Measurements from ENCODE around the gene SDK1.
A peak's percentile ranks its signal among the peaks of the same experiment; 100 is the strongest.

Gene SDK1

GRCh38 chr7:3991731-3992231, 690.7 kb downstream of the SDK1 start:
- no peak for ATAC-seq (ENCODE audit: insufficient read depth, low read depth)
- TF ChIP-seq EZH2 (IDR thresholded peaks at IDR 0.05; ENCODE audit: borderline replicate concordance, low read depth, low read length, severe bottlenecking) (no peak), CTCF (IDR thresholded peaks at IDR 0.05; ENCODE audit: borderline replicate concordance, extremely low read depth, low read length, poor library complexity, severe bottlenecking) (no peak)

GRCh38 chr7:3992841-3993240, 691.8 kb downstream of the SDK1 start:
- Histone ChIP-seq H3K4me3 (ENCODE audit: low read depth in 1 of 2, low read length in 2 of 2) (no peak overlapping the region), H3K9me3 (ENCODE audit: insufficient read depth, low read length, severe bottlenecking) (no peaks in the 10 kb centered on the region), H4K20me1 (ENCODE audit: insufficient read depth, low read length) (no peaks in the 10 kb centered on the region), H3K4me2 (ENCODE audit: insufficient read depth, low read length) (no peak overlapping the region), H3K36me3 (ENCODE audit: insufficient read depth, low read length) (no peaks in the 10 kb centered on the region), H2AFZ (ENCODE audit: low read depth, low read length) (no peak overlapping the region), H3K4me1 (ENCODE audit: insufficient read depth, low read length) (no peaks in the 10 kb centered on the region), H3K79me2 (ENCODE audit: insufficient read depth, low read length) (no peaks in the 10 kb centered on the region), H3K9ac (ENCODE audit: low read depth, low read length) (no peak overlapping the region), H3K27ac (ENCODE audit: low read length) (no peak overlapping the region), H3K27me3 (ENCODE audit: insufficient read depth, low read length, poor library complexity) (peaks cover 6% of the 10 kb centered on the region)
- DNase-seq = no peak
- TF ChIP-seq CTCF (IDR thresholded peaks at IDR 0.05; ENCODE audit: borderline replicate concordance, extremely low read depth, low read length, poor library complexity, severe bottlenecking) = no peak
- no peak for TF ChIP-seq EZH2 (IDR thresholded peaks at IDR 0.05; ENCODE audit: borderline replicate concordance, low read depth, low read length, severe bottlenecking)
- ATAC-seq (ENCODE audit: insufficient read depth, low read depth) = no peak

More at GRCh38 chr7:3991731-3992231, 690.7 kb downstream of the SDK1 start:
- no peaks in the 10 kb centered on the region for H3K4me1 ChIP-seq (ENCODE audit: insufficient read depth, low read length)
- H2AFZ ChIP-seq (ENCODE audit: low read depth, low read length) = no peak overlapping the region
- no peak for DNase-seq
- no peaks in the 10 kb centered on the region for H3K9me3 ChIP-seq (ENCODE audit: insufficient read depth, low read length, severe bottlenecking)
- H3K36me3 ChIP-seq (ENCODE audit: insufficient read depth, low read length) = no peaks in the 10 kb centered on the region
- no peak overlapping the region for H3K9ac ChIP-seq (ENCODE audit: low read depth, low read length)
- H3K4me3 ChIP-seq (ENCODE audit: low read depth in 1 of 2, low read length in 2 of 2) = no peak overlapping the region
- no peak overlapping the region for H3K27ac ChIP-seq (ENCODE audit: low read length)
- H3K27me3 ChIP-seq (ENCODE audit: insufficient read depth, low read length, poor library complexity) = peaks cover 6% of the 10 kb centered on the region
- no peaks in the 10 kb centered on the region for H4K20me1 ChIP-seq (ENCODE audit: insufficient read depth, low read length)
- no peaks in the 10 kb centered on the region for H3K79me2 ChIP-seq (ENCODE audit: insufficient read depth, low read length)
- no peak overlapping the region for H3K4me2 ChIP-seq (ENCODE audit: insufficient read depth, low read length)

- Histone ChIP-seq H3K4me2 (ENCODE audit: insufficient read depth, low read length) (no peak overlapping the region), H2AFZ (ENCODE audit: low read depth, low read length) (no peak overlapping the region), H4K20me1 (ENCODE audit: insufficient read depth, low read length) (no peaks in the 10 kb centered on the region), H3K79me2 (ENCODE audit: insufficient read depth, low read length) (no peaks in the 10 kb centered on the region), H3K9ac (ENCODE audit: low read depth, low read length) (no peak overlapping the region), H3K9me3 (ENCODE audit: insufficient read depth, low read length, severe bottlenecking) (no peaks in the 10 kb centered on the region), H3K36me3 (ENCODE audit: insufficient read depth, low read length) (no peaks in the 10 kb centered on the region), H3K27me3 (ENCODE audit: insufficient read depth, low read length, poor library complexity) (peaks cover 6% of the 10 kb centered on the region), H3K27ac (ENCODE audit: low read length) (no peak overlapping the region), H3K4me3 (ENCODE audit: low read depth in 1 of 2, low read length in 2 of 2) (no peak overlapping the region), H3K4me1 (ENCODE audit: insufficient read depth, low read length) (no peaks in the 10 kb centered on the region)
- TF ChIP-seq EZH2 (IDR thresholded peaks at IDR 0.05; ENCODE audit: borderline replicate concordance, low read depth, low read length, severe bottlenecking) (no peak), CTCF (IDR thresholded peaks at IDR 0.05; ENCODE audit: borderline replicate concordance, extremely low read depth, low read length, poor library complexity, severe bottlenecking) (no peak)
- no peak for ATAC-seq (ENCODE audit: insufficient read depth, low read depth)
- no peak for DNase-seq
These were observed 693.7 kb downstream of the SDK1 start for GRCh38 chr7:3994764-3995163.

GRCh38 chr7:3995187-3995586, 694.1 kb downstream of the SDK1 start:
- H3K27me3 ChIP-seq (ENCODE audit: insufficient read depth, low read length, poor library complexity) = peaks cover 6% of the 10 kb centered on the region
- no peak overlapping the region for H3K9ac ChIP-seq (ENCODE audit: low read depth, low read length)
- H3K4me2 ChIP-seq (ENCODE audit: insufficient read depth, low read length) = no peak overlapping the region
- no peak overlapping the region for H3K4me3 ChIP-seq (ENCODE audit: low read depth in 1 of 2, low read length in 2 of 2)
- H3K79me2 ChIP-seq (ENCODE audit: insufficient read depth, low read length) = no peaks in the 10 kb centered on the region
- H3K36me3 ChIP-seq (ENCODE audit: insufficient read depth, low read length) = no peaks in the 10 kb centered on the region
- DNase-seq (no peak), ATAC-seq (ENCODE audit: insufficient read depth, low read depth) (peak; percentile 27; the same call in 1 of the 3 replicates)
- no peaks in the 10 kb centered on the region for H4K20me1 ChIP-seq (ENCODE audit: insufficient read depth, low read length)
- no peaks in the 10 kb centered on the region for H3K9me3 ChIP-seq (ENCODE audit: insufficient read depth, low read length, severe bottlenecking)
- H3K4me1 ChIP-seq (ENCODE audit: insufficient read depth, low read length) = no peaks in the 10 kb centered on the region
- TF ChIP-seq EZH2 (IDR thresholded peaks at IDR 0.05; ENCODE audit: borderline replicate concordance, low read depth, low read length, severe bottlenecking) = no peak
- no peak for TF ChIP-seq CTCF (IDR thresholded peaks at IDR 0.05; ENCODE audit: borderline replicate concordance, extremely low read depth, low read length, poor library complexity, severe bottlenecking)
- no peak overlapping the region for H3K27ac ChIP-seq (ENCODE audit: low read length)
- no peak overlapping the region for H2AFZ ChIP-seq (ENCODE audit: low read depth, low read length)
